Activated CD4-positive, alpha-beta memory T cell treated with anti-CD3 and anti-CD28 coated beads, Interleukin-2, amount 10 ng/mL, durations not matched to agents 7 days and 5 days (primary cell): ENCODE results near the gene UBASH3A. TPM values are rescaled to one million over a fixed set of nuclear protein-coding genes. Genes with fewer than 3 reads are reported as not detected.
A peak's percentile ranks its signal among the peaks of the same experiment; 100 is the strongest.
"Not testable (repeated sequence)": the region's sequence is repeated elsewhere in the genome, so short reads cannot be mapped to it uniquely, and the experiment has no call there.

Source experiments
- CTCF ChIA-PET: fragments of 350-600 bp; sonication (Branson Sonifier 250); formaldehyde crosslinking; loops from one replicate; lab custom pipeline; 2021; ENCODE audit warnings: antibody characterized with exemption, inconsistent platforms; lab: Charles Lee
- POLR2A ChIA-PET: fragments of 350-600 bp; sonication (Branson Sonifier 250); formaldehyde crosslinking; loops from one replicate; lab custom pipeline; 2021; ENCODE audit warnings: antibody characterized with exemption; lab: Charles Lee
- DNase-seq: peaks from one replicate; pipeline ENCODE4 v3.0.0-alpha.2; 2020
- H3K27ac Mint-ChIP-seq: one replicate; pipeline ENCODE4 v1.8.0; 2021; ENCODE audit warnings: mild to moderate bottlenecking, mixed read lengths
- H3K27me3 Mint-ChIP-seq: one replicate; pipeline ENCODE4 v1.8.0; 2021; ENCODE audit warnings: mixed read lengths
- H3K36me3 Mint-ChIP-seq: one replicate; pipeline ENCODE4 v1.8.0; 2021; ENCODE audit warnings: low read depth, mixed read lengths
- H3K4me1 Mint-ChIP-seq: one replicate; pipeline ENCODE4 v1.8.0; 2021; ENCODE audit warnings: mixed read lengths
- H3K4me3 Mint-ChIP-seq: one replicate; pipeline ENCODE4 v1.8.0; 2021; ENCODE audit warnings: mild to moderate bottlenecking, mixed read lengths
- H3K9me3 Mint-ChIP-seq: one replicate; pipeline ENCODE4 v1.8.0; 2021; ENCODE audit warnings: mixed read lengths
- total RNA-seq, 2 experiments: library from RNA; stranded (reverse); gene quantifications; one replicate each; pipeline ENCODE4 v1.2.3, GENCODE V29; 2021

Gene UBASH3A
- total RNA-seq, 2 experiments from 2014 or later, result 67.8 to 70.6 TPM

GRCh38 chr21:42406866-42407265 is 3.2 kb downstream of the UBASH3A start:
- peak overlapping the region; percentile 92 for H3K27ac Mint-ChIP-seq
- POLR2A ChIA-PET, result interaction anchor here (1.1 to 12.6 kb wide), 3 partner anchors 15 to 32 kb away, joined by 3 to 431 read pairs (median 9); no protein-coding TSS in a partner anchor
- DNase-seq, result no peak
- peaks cover 4% of the 10 kb centered on the region for H3K9me3 Mint-ChIP-seq
- peak overlapping the region; percentile 95 for H3K4me3 Mint-ChIP-seq
- CTCF ChIA-PET, result interaction anchor here (3.9 to 4.8 kb wide), 2 partner anchors 16 to 25 kb away, joined by 21 to 51 read pairs; no protein-coding TSS in a partner anchor
- H3K4me1 Mint-ChIP-seq, result peaks cover 46% of the 10 kb centered on the region
- H3K36me3 Mint-ChIP-seq, result peaks cover 47% of the 10 kb centered on the region
- no peaks in the 10 kb centered on the region for H3K27me3 Mint-ChIP-seq

GRCh38 chr21:42407476-42407875 is 3.8 kb downstream of the UBASH3A start:
- DNase-seq, result no peak
- POLR2A ChIA-PET, result interaction anchor here (12.6 kb wide), 1 partner anchor 15 kb away, joined by 431 read pairs; no protein-coding TSS in a partner anchor
- peak overlapping the region; percentile 95 for H3K4me3 Mint-ChIP-seq
- peak overlapping the region; percentile 92 for H3K27ac Mint-ChIP-seq
- peaks cover 43% of the 10 kb centered on the region for H3K36me3 Mint-ChIP-seq
- H3K9me3 Mint-ChIP-seq, result no peaks in the 10 kb centered on the region
- peaks cover 46% of the 10 kb centered on the region for H3K4me1 Mint-ChIP-seq
- CTCF ChIA-PET, result no interaction called here
- H3K27me3 Mint-ChIP-seq, result no peaks in the 10 kb centered on the region

- Mint-ChIP-seq H3K4me1 (peaks cover 50% of the 10 kb centered on the region), H3K36me3 (peaks cover 52% of the 10 kb centered on the region)
- H3K27me3 Mint-ChIP-seq, H3K27ac Mint-ChIP-seq, DNase-seq, H3K9me3 Mint-ChIP-seq, CTCF ChIA-PET, H3K4me3 Mint-ChIP-seq: not testable (repeated sequence)
- POLR2A ChIA-PET, result interaction anchor here (12.6 kb wide), 1 partner anchor 13 kb away, joined by 431 read pairs; no protein-coding TSS in a partner anchor
These were observed 5.0 kb downstream of the UBASH3A start for GRCh38 chr21:42408718-42409117.

- no peaks in the 10 kb centered on the region for H3K9me3 Mint-ChIP-seq
- no peak for DNase-seq
- H3K4me1 Mint-ChIP-seq, result peaks cover 56% of the 10 kb centered on the region
- POLR2A ChIA-PET, result interaction anchor here (12.6 kb wide), 1 partner anchor 13 kb away, joined by 431 read pairs; no protein-coding TSS in a partner anchor
- peaks cover 57% of the 10 kb centered on the region for H3K36me3 Mint-ChIP-seq
- CTCF ChIA-PET, result no interaction called here
- no peaks in the 10 kb centered on the region for H3K27me3 Mint-ChIP-seq
- no peak overlapping the region for H3K4me3 Mint-ChIP-seq
- no peak overlapping the region for H3K27ac Mint-ChIP-seq
These were observed 5.7 kb downstream of the UBASH3A start for GRCh38 chr21:42409366-42409765.

GRCh38 chr21:42411197-42411869 is 7.6 kb downstream of the UBASH3A start:
- POLR2A ChIA-PET, result interaction anchor here (0.8 to 12.6 kb wide), 2 partner anchors 11 to 41 kb away, joined by 3 to 431 read pairs; no protein-coding TSS in a partner anchor
- CTCF ChIA-PET, result interaction anchor here (0.5 to 1.5 kb wide), 8 partner anchors 10 to 154 kb away, joined by 3 to 7 read pairs (median 4); no protein-coding TSS in a partner anchor
- peak; percentile 42 for DNase-seq
- no peaks in the 10 kb centered on the region for H3K27me3 Mint-ChIP-seq
- H3K36me3 Mint-ChIP-seq, result peaks cover 58% of the 10 kb centered on the region
- no peak overlapping the region for H3K4me3 Mint-ChIP-seq
- H3K4me1 Mint-ChIP-seq, result peaks cover 76% of the 10 kb centered on the region
- no peaks in the 10 kb centered on the region for H3K9me3 Mint-ChIP-seq
- H3K27ac Mint-ChIP-seq, result no peak overlapping the region

- H3K9me3 Mint-ChIP-seq, result no peaks in the 10 kb centered on the region
- CTCF ChIA-PET, result interaction anchor here (1.0 to 1.5 kb wide), 5 partner anchors 12 to 155 kb away, joined by 3 to 7 read pairs (median 4); no protein-coding TSS in a partner anchor
- H3K4me1 Mint-ChIP-seq, result peaks cover 76% of the 10 kb centered on the region
- no peak overlapping the region for H3K27ac Mint-ChIP-seq
- no peak overlapping the region for H3K4me3 Mint-ChIP-seq
- POLR2A ChIA-PET, result interaction anchor here (0.8 to 19.4 kb wide), 4 partner anchors 4 to 40 kb away, joined by 3 to 431 read pairs (median 217); partner anchors contain the start of gene UBASH3A
- H3K36me3 Mint-ChIP-seq, result peaks cover 58% of the 10 kb centered on the region
- no peak for DNase-seq
- no peaks in the 10 kb centered on the region for H3K27me3 Mint-ChIP-seq
These were observed 8.4 kb downstream of the UBASH3A start for GRCh38 chr21:42411891-42412635.

- POLR2A ChIA-PET, result interaction anchor here (1.7 to 19.4 kb wide), 3 partner anchors 5 to 38 kb away, joined by 3 to 431 read pairs (median 431); partner anchors contain the start of gene UBASH3A
- Mint-ChIP-seq H3K27me3 (no peaks in the 10 kb centered on the region), H3K36me3 (peaks cover 57% of the 10 kb centered on the region), H3K4me1 (peaks cover 75% of the 10 kb centered on the region), H3K4me3 (no peak overlapping the region), H3K27ac (no peak overlapping the region), H3K9me3 (peaks cover 2% of the 10 kb centered on the region)
- CTCF ChIA-PET, result no interaction called here
- no peak for DNase-seq
These were observed 8.9 kb downstream of the UBASH3A start for GRCh38 chr21:42412636-42412933.

GRCh38 chr21:42413093-42413492 is 9.4 kb downstream of the UBASH3A start:
- Mint-ChIP-seq H3K4me3 (no peak overlapping the region), H3K9me3 (peaks cover 3% of the 10 kb centered on the region), H3K27me3 (no peaks in the 10 kb centered on the region), H3K4me1 (peaks cover 70% of the 10 kb centered on the region), H3K27ac (peak overlapping the region; percentile 94), H3K36me3 (peaks cover 56% of the 10 kb centered on the region)
- no peak for DNase-seq
- ChIA-PET CTCF (no interaction called here), POLR2A (interaction anchor here (1.2 to 19.4 kb wide), 5 partner anchors 5 to 176 kb away, joined by 3 to 431 read pairs (median 4); partner anchors contain the start of gene UBASH3A)

GRCh38 chr21:42413500-42413899 is 9.8 kb downstream of the UBASH3A start:
- DNase-seq, result no peak
- H3K4me3 Mint-ChIP-seq, result no peak overlapping the region
- H3K27ac Mint-ChIP-seq, result peak overlapping the region; percentile 94
- POLR2A ChIA-PET, result interaction anchor here (1.2 to 19.4 kb wide), 5 partner anchors 6 to 176 kb away, joined by 3 to 431 read pairs (median 4); partner anchors contain the start of gene UBASH3A
- CTCF ChIA-PET, result no interaction called here
- H3K9me3 Mint-ChIP-seq, result peaks cover 3% of the 10 kb centered on the region
- peaks cover 67% of the 10 kb centered on the region for H3K4me1 Mint-ChIP-seq
- H3K27me3 Mint-ChIP-seq, result no peaks in the 10 kb centered on the region
- H3K36me3 Mint-ChIP-seq, result peaks cover 56% of the 10 kb centered on the region

GRCh38 chr21:42414066-42414465 is 10.4 kb downstream of the UBASH3A start:
- peaks cover 3% of the 10 kb centered on the region for H3K9me3 Mint-ChIP-seq
- H3K27me3 Mint-ChIP-seq, result no peaks in the 10 kb centered on the region
- no peak for DNase-seq
- peak overlapping the region; percentile 94 for H3K27ac Mint-ChIP-seq
- peaks cover 60% of the 10 kb centered on the region for H3K36me3 Mint-ChIP-seq
- H3K4me1 Mint-ChIP-seq, result peaks cover 69% of the 10 kb centered on the region
- ChIA-PET POLR2A (interaction anchor here (0.6 to 19.4 kb wide), 6 partner anchors 6 to 177 kb away, joined by 3 to 431 read pairs (median 4); partner anchors contain the start of gene UBASH3A), CTCF (no interaction called here)
- H3K4me3 Mint-ChIP-seq, result no peak overlapping the region

- CTCF ChIA-PET, result no interaction called here
- peaks cover 8% of the 10 kb centered on the region for H3K9me3 Mint-ChIP-seq
- H3K4me3 Mint-ChIP-seq, result peak overlapping the region; percentile 56
- peaks cover 69% of the 10 kb centered on the region for H3K4me1 Mint-ChIP-seq
- peak overlapping the region; percentile 94 for H3K27ac Mint-ChIP-seq
- DNase-seq, result no peak
- H3K27me3 Mint-ChIP-seq, result no peaks in the 10 kb centered on the region
- H3K36me3 Mint-ChIP-seq, result peaks cover 65% of the 10 kb centered on the region
- POLR2A ChIA-PET, result interaction anchor here (0.6 to 19.4 kb wide), 3 partner anchors 7 to 10 kb away, joined by 3 to 431 read pairs (median 16); partner anchors contain the start of gene UBASH3A
These were observed 10.8 kb downstream of the UBASH3A start for GRCh38 chr21:42414553-42414927.

GRCh38 chr21:42414928-42415769 is 11.4 kb downstream of the UBASH3A start:
- Mint-ChIP-seq H3K27ac (peak overlapping the region; percentile 94), H3K36me3 (peaks cover 71% of the 10 kb centered on the region), H3K4me3 (peak overlapping the region; percentile 56), H3K4me1 (peaks cover 70% of the 10 kb centered on the region), H3K27me3 (no peaks in the 10 kb centered on the region), H3K9me3 (peaks cover 11% of the 10 kb centered on the region)
- peak; percentile 90 for DNase-seq
- ChIA-PET POLR2A (interaction anchor here (2.7 to 19.4 kb wide), 2 partner anchors 8 to 9 kb away, joined by 16 to 431 read pairs; partner anchors contain the start of gene UBASH3A), CTCF (no interaction called here)
